Activated effector memory CD4-positive, alpha-beta T cell treated with anti-CD3 and anti-CD28 coated beads, Interleukin-2, amount 50 U/mL, for 16 hours (primary cell): ENCODE results near the gene CLTB.

Experiments
- DNase-seq: peaks from one replicate; pipeline ENCODE4 v3.0.0-alpha.2; 2020

CLTB gene

DNA sequence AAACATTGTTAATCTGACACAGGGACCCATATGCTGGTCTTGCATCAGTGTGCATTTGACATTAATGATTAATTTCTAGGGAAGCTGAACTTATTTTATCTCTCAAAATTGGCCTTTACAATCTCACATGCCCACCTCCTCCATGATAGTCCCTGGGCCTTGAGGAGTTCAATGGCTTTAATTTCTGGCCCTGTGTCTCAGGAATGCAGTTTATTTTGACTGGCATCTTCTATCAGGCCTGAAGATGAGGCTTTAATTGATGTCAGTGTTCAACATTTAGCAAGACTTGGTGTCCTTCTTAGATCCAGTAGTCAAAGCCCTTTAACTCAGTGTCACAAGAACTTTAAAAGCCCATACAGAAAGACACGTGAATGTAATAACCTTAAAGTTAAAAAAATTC is 10.5 kb upstream of the CLTB start:
- no peak for DNase-seq

DNA sequence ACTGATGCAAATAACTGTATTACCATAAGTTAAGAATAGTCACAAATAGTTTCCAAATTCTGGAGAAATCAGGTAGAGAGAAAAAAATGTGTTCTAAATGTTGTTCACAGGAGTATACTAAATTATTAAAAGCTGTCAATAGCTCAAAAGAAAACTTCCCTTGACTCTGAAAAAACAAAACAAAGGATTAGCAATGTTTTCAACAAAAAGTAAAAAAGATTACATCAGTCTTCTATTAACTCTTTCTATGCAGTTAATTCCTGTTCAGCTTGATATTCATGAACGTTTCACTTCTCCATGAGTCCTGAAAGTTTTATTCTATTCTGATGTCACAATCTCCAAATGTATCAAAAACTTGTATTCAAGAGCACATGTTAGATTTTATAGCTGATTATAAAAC is 9.5 kb upstream of the CLTB start:
- no peak for DNase-seq

DNA sequence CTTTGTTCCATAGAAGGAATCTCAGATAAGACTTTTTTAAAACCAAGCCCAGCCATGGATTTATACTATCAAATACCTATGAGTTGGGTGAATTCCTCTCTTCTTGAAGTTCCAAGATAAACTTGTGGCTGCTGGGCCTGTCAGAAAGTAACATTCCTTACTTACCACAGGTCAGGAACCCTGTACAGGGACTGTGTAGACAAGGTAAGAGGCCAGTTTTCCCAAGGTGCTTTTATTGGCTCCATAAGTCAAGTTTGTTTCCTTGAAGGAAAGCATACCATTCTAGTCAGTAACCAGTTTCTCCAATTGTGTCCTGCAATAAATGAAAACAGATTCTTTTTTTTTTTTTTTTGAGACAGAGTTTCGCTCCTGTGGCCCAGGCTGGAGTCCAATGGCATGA is 8.8 kb upstream of the CLTB start:
- DNase-seq = no peak

DNA sequence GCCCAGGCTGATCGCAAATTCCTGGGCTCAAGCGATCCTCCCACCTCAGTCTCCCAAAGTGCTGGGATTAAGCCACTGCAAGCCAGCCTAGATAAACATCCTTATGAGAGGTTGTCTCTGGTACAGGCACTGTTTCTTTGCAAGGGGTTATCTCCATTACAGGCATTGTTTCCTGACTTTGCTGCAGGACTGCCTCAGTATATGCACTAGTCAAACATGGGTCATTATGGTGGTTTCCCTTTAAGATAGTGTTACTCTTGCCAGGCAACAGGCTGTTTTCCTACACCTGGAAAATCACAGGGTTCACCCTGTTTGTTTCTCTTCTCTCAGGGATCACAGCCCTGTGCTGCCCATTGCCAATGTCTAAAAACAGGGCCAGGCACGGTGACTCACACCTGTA is 7.8 kb upstream of the CLTB start:
- no peak for DNase-seq

DNA sequence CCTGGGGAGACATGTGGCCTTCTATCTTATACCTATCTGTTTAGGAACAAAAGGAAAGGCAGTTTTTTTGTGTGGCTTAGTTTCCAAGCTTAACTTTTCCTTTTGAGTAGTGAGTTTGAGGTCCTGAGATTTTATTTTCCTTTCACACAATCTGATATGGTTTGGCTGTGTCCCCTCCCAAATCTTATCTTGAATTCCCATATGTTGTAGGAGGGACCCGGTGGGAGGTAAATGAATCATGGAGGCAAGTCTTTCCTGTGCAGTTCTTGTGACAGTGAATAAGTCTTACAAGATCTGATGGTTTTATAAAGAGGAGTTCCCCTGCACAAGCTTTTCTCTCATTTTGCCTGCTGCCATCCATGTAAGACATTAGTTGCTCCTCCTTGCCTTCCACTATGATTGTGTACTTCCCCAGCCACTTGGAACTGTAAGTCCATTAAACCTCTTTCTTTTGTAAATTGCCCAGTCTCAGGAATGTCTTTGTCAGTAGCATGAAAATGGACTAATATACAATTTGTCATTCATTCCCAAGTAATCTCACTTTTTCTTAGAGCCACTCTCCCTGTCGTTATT is 4.7 kb upstream of the CLTB start:
- no peak for DNase-seq

DNA sequence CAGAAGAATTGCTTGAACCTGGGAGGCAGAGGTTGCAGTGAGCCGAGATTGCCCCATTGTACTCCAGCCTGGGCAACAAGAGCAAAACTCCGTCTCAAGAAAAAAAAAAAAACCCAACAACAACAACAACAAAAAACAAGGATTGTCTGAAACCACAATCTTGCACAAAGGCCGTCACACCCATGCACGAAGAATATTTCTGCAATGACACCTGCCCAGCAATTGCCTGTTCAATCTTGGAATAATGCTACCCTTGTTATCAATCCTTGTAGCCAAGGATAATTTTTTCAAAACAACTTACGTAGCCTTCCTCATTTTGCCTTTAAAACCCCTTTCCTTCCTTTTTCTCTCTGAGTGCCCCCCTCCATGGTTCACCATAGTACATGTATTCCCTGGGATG is 3.7 kb upstream of the CLTB start:
- no peak for DNase-seq

DNA sequence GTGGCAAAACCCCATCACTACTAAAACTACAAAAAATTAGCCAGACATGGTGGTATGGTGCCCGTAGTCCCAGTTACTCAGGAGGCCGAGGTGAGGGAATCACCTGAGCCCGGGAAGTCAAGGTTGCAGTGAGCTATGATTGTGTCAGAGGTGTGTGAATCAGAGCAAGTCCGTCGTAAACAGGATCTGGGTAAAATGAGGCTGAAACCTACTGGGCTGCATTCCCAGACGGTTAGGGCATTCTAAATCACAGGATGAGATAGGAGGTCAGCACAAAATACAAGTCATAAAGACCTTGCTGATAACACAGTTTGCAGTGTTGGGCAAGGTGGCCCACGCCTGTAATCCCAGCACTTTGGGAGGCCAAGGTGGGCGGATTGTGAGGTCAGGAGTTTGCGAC is 1.9 kb upstream of the CLTB start:
- no peak for DNase-seq

DNA sequence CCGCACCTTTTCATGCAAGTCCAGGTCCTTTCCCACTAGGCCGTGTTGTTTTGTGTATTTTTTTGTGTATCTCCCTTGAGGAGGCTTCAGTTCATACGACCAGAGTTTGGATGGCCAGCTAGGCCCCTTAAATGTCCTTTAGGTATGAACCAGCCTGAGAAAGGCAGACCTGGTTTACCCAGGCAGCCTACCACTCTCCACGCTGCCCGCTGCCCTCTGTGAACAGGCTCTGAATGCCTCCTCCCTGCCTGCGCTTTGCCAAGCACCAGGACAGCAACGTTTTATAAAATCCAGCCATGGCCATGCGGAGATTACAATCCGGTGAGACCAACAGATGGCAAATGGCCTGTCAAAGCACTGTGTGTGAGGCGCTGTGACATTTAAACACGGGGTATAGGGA is 626 bp upstream of the CLTB start:
- DNase-seq = no peak

DNA sequence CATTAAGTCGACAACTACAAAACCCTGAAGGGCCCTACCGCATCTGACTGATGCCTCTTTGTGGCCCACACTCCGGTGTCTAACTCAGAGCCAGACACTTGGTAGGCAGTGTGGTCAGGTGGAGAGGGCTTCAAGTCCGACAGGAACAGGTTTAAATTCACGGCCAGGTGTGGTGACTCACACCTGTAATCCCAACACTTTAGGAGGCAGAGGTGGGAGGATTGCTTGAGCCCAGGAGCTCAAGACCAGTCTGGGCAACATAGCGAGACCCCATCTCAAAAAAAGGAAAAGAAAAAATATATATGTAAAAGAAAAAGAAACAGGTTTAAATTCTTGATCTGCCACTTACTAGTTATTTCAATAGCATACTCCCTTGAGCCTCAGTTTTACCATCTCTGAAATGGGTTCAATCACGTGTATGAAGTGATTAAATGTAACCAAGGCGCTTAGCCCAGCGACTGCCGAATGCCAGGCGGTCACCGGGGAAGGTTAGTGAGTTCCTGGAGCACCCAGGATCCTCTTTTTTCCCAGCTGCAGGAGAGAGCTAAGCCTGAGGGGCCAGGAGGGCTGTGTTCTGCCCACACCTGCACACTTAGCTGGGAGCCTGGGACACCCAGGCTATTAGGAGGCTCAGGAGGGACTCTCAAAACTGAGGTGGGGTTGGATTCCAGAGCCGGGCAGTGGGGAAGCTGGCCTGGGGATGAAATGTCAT is 943 bp downstream of the CLTB start:
- DNase-seq = no peak

DNA sequence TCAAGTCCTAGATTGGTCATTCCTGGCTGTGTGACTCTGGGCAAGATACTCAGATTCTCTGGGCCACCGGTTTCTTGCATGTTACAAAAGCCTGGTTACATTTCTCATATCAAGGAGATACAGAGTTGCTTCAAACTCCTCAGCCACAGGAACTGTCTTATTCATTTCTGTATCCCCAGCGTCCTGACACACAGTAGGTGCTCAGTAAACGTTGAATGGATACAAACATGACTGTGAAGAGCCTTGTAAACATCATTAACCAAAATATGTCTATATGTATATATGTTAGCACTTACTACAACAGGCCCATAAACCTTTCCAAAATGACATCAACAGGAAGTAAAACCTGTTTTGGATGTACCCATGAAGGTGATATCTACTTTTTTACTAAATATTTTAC is 1.6 kb downstream of the CLTB start:
- DNase-seq = no peak

DNA sequence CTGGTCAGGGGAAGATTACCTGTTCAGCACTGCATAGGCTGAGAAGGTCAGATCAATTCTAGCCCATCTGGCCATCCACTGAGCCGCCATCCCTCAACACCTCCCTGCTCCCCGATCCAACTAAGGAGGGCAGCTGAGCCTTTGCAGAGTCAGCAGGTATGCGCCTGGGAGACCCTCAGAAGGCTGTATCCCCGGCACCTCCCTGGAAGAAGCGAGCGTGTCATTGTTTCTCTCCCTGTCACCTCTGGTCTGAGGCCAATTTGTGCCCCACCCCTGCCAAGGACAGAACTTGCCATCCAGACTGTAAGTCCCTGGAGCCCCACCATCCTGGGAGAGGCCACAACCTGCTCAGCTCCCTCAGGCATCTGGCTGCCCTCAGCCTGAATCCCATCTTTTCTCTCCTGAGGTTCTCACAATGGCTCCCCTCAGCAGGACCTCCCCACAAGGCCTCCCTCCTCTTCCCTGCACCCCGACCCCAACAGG is 2.6 kb downstream of the CLTB start:
- DNase-seq = no peak

DNA sequence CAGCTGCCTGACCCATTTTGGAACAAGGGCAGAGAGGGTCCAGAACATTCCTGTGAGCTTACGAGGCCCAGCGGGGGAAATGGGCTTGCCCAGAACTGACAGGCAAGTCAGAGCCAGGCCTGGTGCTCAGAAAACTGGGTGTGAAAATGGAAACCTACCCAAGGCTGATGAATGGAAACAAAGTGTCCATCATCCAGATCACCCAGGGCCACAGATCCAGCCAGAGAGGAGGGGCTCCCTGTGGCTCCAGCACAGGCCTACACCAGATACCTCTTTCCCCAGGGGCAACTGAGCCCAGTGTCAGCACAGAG is 3.1 kb downstream of the CLTB start:
- no peak for DNase-seq

DNA sequence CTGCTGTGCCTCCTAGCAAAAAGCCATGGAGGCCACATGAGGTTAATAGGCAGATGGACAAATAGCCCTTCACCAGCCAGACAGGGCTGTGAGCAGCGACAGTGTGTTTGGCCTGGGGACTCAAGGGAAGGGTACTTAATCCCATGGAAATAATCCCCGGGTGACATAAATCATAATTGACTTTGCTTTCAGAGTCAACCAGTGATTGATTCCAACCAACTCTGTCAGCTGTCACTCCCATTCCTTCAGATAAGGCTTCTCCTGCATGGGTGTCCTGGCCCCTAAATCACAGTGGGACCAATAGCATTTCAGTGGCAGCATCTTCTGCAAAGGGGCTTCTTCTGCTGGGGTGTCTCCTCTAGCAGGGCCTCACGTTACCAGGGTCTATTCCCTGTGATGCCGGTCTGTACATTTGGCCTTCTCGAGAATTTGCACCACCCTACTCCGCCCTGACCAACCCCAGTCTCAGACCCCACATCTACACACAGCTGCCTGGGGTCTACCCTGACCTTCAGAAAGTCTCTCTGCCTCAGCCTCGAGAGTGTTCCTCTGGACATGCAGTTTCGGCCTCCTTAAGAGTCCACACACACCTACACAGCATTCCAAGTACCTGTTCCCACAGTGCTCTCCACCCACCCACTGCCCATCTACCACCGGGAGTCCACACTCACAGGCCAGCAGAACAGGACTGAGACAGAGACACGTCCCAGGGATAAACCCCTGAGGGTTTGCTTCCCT is 3.7 kb downstream of the CLTB start:
- no peak for DNase-seq

DNA sequence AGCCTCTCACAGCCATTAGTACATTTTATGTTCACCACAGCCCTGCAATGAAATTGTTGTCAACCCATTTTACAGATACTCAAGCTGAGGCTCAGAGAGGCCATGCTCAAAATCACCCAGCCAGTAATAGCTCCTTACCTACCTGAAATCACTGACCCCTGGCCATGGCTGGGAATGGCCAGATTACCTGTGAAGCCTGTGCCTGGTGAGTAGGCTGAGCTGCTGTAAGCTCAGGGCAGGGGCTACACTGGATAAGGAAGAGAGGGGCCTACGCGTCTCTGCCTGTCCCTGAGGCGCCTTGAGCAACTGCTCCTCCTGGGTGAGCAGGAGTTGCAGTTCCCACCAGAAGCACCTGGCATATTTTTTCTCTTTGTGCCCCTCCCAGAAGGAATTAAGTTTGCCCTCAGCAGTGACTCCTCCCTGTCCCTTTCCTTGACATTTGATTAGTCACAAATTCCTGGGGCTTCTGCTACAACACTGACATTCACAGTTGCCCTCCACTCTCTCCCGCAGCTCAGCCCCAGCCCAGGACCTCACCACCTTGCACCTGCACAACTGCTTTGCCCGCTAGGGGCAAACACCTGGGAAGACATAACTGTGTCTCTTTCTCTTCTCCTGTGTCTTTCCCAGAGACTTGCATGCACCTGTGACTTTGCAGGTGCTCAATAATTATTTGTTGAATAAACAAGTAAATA is 5.7 kb downstream of the CLTB start:
- DNase-seq = peak; percentile 47

DNA sequence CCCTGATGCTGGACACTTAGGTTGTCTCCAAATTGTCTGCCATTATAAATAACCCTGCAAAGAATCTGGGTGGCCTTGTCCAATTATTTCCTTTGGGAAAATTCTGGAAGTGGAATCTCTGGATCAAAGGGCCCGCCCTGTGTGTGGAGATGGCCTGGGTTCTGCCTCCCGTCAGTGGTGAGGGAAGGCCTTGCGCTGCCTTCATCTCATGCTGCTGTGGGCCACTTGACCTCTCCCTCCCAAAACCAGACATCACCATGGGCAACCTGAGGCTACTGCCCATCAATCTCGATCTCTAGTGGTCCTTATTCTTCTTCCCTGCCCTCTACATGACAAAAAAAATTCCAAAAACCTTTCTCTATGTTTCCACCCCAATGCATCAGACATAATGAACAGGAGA is 6.6 kb downstream of the CLTB start:
- peak; percentile 28 for DNase-seq

DNA sequence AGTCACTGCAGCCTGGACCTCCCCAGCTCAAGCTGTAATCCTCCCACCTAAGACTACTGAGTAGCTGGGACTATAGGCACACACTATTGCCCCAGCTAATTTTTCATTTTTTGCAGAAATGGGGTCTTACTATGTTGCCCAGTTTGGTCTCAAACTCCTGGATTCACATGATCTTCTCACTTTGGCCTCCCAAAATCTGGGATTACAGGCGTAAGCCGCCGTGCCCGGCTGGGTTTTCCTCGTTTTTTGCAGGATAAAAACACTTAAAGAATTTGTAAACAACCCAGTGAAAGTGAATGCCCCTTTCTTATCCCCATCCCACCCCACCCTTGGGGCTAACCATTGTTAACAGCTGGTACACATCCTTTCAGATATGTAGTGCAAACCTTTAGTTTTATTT is 7.7 kb downstream of the CLTB start:
- peak; percentile 46 for DNase-seq

DNA sequence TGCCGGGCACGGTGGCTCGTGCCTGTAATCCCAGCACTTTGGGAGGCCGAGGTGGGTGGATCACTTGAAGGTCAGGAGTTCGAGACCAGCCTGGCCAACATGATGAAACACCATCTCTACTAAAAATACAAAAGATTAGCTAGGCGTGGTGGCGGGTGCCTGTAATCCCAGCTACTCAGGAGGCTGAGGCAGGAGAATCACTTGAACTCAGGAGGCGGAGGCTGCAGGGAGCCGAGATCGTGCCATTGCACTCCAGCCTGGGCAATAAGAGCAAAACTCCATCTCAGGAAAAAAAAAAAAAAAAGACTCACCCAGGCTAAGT is 8.1 kb downstream of the CLTB start:
- peak; percentile 10 for DNase-seq

DNA sequence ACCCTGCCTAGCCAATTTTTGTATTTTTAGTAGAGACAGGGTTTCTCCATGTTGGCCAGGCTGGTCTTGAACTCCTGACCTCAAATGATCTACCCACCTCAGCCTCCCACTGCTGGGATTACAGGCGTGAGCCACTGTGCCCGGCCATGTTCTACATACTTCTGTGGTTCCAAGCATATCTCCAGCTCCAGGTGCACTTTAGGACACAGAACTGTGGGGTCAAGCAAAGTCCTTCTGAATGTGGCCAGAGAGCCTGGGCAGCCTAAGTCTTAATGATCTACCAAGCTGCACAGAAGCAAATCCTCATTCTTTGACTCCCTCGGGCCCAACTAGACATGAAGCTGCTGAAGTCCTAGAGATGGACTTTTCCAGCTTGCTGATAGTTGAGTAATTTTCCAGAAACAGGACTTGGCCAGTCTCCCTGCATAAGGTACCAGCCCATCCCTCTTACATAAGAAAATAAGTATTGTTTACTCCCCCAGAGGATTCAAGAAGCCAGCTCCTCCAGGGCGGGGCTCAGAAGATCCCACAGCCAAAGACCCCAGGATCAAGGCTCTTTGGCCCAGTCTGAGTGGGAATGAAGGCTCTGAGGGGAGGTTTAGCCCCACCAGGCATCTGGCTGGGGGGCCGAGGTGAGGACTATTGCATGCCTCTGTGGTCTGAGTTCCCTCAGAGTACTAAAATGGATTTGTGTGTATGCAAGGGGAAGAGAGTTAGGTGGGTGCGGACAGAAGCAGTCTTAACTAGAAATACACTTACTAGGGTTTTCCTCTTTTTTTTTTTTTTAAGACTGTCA is 8.7 kb downstream of the CLTB start:
- DNase-seq = peak; percentile 41

DNA sequence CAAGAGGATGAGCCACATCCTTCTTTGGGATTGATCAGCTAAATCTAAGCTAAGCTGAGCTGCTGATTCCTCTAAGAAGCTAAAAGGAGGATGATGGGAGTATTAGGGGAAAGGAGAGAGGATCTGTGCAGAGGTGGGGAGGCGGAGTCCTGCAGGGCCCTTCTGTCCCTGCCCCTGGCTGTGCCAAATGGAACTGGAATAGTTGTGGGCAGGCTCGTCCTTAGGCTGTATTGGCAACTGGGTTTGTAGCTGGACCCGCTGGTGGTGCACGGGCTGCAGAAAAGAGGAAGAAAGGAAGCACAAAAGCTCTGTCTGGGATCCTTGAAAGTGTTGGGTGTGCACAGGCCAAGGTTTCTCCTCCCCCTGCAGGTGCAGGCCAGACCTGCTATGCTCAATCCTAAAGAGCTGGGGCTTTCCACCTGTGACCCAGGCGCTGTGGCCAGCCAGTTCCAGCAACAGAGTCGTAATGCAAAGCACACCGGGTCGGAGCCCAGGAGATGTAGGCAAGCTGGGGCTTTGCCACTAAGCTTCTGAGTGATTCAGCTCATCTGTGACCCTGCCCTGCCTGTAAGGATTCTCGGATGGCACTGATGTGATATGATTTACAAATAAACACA is 9.8 kb downstream of the CLTB start:
- DNase-seq = peak; percentile 54

DNA sequence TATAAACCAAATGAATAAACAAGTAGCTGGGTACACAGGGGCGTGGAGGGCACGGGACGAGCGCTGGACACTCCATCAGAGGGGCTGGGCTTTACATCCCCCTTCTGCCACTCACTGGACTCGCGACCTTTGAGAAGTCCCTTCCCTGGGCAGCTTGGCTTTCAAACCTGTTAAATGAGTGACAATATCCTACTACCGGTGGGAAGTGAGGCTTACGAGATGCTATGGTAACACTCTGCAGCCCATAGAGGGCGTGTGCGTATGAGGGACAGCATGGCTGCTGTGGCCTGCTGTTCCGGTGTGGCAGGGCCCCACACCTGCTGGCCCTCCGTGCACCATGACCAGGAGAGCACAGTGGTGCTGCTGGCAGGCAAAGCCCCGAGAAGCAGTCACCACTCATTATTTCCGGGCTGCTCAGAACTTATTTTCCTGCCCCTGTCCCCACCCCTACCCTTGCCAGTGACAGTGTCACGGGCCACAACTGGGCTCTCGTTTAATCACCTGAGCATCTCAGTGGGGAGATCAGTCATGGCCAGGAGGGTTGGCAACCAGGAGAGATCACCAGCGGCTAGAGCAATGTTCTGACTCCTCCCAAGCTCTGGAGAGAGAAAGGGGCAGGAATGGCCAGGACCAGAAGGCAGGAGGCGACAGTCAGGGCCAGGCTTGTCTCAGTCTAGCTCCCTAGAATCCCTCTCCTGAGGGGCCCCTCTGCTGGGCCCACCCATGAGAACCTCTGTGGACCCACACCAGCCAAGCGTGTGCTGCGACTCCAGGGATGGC is 10.5 kb downstream of the CLTB start:
- DNase-seq = peak; percentile 14

DNA sequence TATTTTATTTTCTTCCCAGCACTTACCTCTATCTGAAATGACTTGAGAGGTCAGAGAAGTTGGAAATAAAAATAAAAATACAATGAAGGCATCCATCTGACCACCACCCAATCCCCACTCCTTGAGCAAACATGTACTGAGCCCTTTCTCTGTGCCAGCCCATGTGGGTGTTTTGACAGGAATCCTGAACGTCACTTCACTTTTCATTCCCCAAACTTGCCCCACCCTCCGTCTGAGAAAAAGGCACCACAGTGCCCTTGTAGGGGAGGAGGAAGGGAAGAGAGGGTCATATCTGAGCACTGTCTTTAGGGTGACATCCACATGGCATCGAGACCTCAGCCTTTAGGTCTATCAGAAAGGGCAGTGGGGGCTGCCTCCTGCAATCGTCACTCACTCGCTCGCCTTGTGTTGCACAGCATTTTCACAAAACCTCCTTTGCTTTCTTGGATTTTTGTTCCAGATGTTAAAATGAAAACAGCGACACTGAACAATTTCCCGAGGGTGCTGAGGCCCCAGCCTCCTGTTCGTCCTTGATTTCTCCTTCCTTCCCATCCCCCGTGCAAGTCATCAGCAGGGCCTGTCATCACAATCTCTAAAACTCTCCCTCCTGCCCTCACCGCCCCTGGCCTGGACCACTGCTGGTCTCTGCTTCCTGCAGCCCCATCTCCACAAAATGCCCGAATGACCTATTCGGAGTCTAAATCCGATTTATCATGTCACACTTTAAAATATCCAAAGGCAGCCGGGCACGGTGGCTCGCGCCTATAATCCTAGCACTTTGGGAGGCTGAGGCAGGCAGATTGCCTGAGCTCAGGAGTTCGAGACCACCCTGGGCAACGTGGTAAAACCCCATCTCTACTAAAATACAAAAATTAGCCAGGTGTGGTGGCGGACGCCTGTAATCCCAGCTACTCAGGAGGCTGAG is 14.8 kb downstream of the CLTB start:
- DNase-seq = peak; percentile 49
